ENCODE measurements around the gene ARHGAP23. TPM values are rescaled to one million over a fixed set of nuclear protein-coding genes. Genes with fewer than 3 reads are reported as not detected.
A peak's percentile ranks its signal among the peaks of the same experiment; 100 is the strongest.
"Not testable (repeated sequence)": the region's sequence is repeated elsewhere in the genome, so short reads cannot be mapped to it uniquely, and the experiment has no call there.

Gene ARHGAP23
- total and polyA plus RNA-seq, 4 donors = 18.3 to 91.7 (median 39.2) TPM

DNA sequence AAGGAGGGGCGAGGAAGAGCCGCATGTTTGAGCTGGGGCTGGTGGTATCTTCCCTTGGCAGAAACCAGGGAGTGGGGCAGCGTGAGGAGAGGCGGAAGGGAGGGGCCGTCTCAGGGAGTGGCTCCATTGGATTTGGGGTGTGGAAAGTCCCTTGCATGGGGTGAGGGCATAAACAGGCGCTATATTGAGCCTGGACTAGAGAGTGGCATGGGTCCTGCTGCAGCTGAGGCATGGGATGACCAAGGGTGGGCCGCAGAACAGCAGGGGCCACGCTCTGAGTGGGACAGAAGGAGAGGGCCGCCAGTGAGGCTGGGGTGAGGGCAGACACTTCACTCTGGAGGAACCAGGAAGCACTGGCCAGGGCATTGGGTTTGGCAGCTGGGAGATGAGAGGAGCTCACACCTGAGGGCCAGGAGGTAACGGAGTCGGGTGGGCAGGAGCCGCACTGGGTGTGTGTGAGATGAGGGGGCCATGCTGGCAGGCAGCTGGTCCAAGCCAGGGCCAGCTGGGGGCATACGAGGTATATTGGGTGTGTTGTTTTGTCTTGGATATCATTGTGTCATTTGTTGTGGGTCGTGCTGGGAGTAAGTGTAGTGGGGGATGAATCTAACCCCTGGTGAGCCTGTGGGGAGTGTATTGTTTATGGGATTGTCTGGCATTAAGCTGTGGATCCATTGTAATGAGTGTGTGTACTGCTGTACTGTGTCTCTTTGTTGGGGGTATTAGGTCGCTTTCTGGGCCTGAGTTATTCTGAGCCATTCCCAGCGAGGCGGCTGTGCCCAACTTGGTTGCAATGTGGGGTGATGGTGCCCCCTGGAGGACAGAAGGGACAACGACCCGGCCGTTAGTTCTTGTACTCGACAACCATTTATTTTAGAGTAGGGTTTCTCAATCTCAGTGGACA is 56.2 kb downstream of the ARHGAP23 start:
- DNase-seq = peak; percentile 74 to 86 (median 82)
- Histone ChIP-seq H3K27ac (ENCODE audit: low read depth in 1 of 2, low read length in 1 of 2) (peak overlapping the region in 1 of 2 donors; percentile 44), H3K36me3 (ENCODE audit: control insufficient read depth in 4 of 4, insufficient read depth in 4 of 4, low read length in 4 of 4) (peaks cover 0 to 17% (median 2%) of the 10 kb centered on the region in 4 donors)
- peak; percentile 69 for ATAC-seq (ENCODE audit: insufficient read depth, low FRiP score)
- not testable (repeated sequence) for H3K4me3 ChIP-seq; H3K9me3 ChIP-seq (ENCODE audit: control insufficient read depth in 4 of 4, insufficient read depth in 3 of 4, low read length in 3 of 4); H3K27me3 ChIP-seq (ENCODE audit: control insufficient read depth in 3 of 3, insufficient read depth in 3 of 3, low read length in 2 of 3); H3K4me1 ChIP-seq (ENCODE audit: control insufficient read depth in 5 of 5, insufficient read depth in 5 of 5, low read length in 5 of 5); H3K9ac ChIP-seq (ENCODE audit: insufficient read depth in 1 of 2, low read length in 2 of 2)
- TF ChIP-seq, protein P1, sequence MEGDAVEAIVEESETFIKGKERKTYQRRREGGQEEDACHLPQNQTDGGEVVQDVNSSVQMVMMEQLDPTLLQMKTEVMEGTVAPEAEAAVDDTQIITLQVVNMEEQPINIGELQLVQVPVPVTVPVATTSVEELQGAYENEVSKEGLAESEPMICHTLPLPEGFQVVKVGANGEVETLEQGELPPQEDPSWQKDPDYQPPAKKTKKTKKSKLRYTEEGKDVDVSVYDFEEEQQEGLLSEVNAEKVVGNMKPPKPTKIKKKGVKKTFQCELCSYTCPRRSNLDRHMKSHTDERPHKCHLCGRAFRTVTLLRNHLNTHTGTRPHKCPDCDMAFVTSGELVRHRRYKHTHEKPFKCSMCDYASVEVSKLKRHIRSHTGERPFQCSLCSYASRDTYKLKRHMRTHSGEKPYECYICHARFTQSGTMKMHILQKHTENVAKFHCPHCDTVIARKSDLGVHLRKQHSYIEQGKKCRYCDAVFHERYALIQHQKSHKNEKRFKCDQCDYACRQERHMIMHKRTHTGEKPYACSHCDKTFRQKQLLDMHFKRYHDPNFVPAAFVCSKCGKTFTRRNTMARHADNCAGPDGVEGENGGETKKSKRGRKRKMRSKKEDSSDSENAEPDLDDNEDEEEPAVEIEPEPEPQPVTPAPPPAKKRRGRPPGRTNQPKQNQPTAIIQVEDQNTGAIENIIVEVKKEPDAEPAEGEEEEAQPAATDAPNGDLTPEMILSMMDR (IDR thresholded peaks at IDR 0.05; ENCODE audit: control extremely low read depth, extremely low read depth) = peak; percentile 71
- 49 to 60% methylated on average over 21 of the region's 21 CpGs for WGBS, 2 donors

DNA sequence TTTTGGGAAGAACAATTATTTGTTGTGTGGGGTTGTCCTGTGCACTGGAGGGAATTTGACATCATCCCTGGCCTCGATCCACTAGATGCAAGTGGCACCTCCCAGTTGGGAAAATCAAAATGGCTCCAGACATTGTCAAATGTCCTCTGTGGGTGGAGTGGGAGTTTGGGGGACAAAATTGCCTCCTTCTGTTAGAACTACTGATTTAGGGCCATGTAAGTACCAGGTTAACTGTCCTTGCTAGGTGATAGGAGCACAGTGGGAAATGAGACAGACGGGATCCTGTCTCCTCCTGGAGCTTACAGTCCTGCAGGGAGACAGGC is 56.8 kb downstream of the ARHGAP23 start:
- peaks cover 0 to 3% (median 0%) of the 10 kb centered on the region in 5 donors for H3K4me1 ChIP-seq (ENCODE audit: control insufficient read depth in 5 of 5, insufficient read depth in 5 of 5, low read length in 5 of 5)
- no peak overlapping the region for H3K9ac ChIP-seq (ENCODE audit: insufficient read depth in 1 of 2, low read length in 2 of 2)
- no peaks in the 10 kb centered on the region for H3K27me3 ChIP-seq (ENCODE audit: control insufficient read depth in 3 of 3, insufficient read depth in 3 of 3, low read length in 2 of 3)
- TF ChIP-seq, protein P1 (IDR thresholded peaks at IDR 0.05; ENCODE audit: control extremely low read depth, extremely low read depth) = no peak
- H3K27ac ChIP-seq (ENCODE audit: low read depth in 1 of 2, low read length in 1 of 2) = no peak overlapping the region
- peaks cover 0 to 16% (median 2%) of the 10 kb centered on the region in 4 donors for H3K36me3 ChIP-seq (ENCODE audit: control insufficient read depth in 4 of 4, insufficient read depth in 4 of 4, low read length in 4 of 4)
- no peaks in the 10 kb centered on the region for H3K9me3 ChIP-seq (ENCODE audit: control insufficient read depth in 4 of 4, insufficient read depth in 3 of 4, low read length in 3 of 4)
- WGBS, 2 donors = 47 to 51% methylated on average over 2 of the region's 2 CpGs
- DNase-seq (no peak), ATAC-seq (ENCODE audit: insufficient read depth, low FRiP score) (no peak)
- H3K4me3 ChIP-seq = no peak overlapping the region

DNA sequence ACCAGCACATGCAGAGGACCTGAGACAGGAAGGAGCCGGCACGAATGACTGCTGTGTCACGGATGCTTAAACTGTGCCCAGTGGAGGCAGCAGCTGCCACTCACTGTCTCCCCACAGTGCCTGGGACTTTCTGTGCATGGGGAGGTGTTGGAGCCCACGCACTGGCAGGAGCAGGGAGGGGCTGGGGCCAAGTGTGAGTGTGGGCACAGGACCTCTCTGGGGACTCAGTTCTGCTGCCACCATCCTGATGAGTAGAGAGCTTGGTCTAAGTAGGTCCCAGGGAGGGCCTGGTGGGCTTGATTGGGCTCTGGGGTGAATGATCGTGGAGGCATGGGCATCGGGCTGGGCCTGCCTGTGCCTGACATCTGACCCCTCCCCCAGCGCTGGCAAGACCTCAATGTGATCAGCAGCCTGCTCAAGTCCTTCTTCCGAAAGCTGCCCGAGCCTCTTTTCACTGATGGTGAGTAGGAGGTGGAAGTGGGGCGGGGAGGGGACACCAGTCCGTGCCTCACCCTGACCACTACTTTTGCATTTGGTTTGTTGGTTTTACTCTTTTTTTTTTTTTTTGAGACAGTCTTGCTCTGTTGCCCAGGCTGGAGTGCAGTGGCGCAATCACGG is 57.5 kb downstream of the ARHGAP23 start:
- H3K4me3 ChIP-seq; H3K9ac ChIP-seq (ENCODE audit: insufficient read depth in 1 of 2, low read length in 2 of 2); H3K9me3 ChIP-seq (ENCODE audit: control insufficient read depth in 4 of 4, insufficient read depth in 3 of 4, low read length in 3 of 4); H3K27ac ChIP-seq (ENCODE audit: low read depth in 1 of 2, low read length in 1 of 2); H3K27me3 ChIP-seq (ENCODE audit: control insufficient read depth in 3 of 3, insufficient read depth in 3 of 3, low read length in 2 of 3); ATAC-seq (ENCODE audit: insufficient read depth, low FRiP score); H3K4me1 ChIP-seq (ENCODE audit: control insufficient read depth in 5 of 5, insufficient read depth in 5 of 5, low read length in 5 of 5); DNase-seq: not testable (repeated sequence)
- H3K36me3 ChIP-seq (ENCODE audit: control insufficient read depth in 4 of 4, insufficient read depth in 4 of 4, low read length in 4 of 4) = peaks cover 0 to 19% (median 2%) of the 10 kb centered on the region in 4 donors
- WGBS, 2 donors = 84 to 88% methylated on average over 13 of the region's 13 CpGs

DNA sequence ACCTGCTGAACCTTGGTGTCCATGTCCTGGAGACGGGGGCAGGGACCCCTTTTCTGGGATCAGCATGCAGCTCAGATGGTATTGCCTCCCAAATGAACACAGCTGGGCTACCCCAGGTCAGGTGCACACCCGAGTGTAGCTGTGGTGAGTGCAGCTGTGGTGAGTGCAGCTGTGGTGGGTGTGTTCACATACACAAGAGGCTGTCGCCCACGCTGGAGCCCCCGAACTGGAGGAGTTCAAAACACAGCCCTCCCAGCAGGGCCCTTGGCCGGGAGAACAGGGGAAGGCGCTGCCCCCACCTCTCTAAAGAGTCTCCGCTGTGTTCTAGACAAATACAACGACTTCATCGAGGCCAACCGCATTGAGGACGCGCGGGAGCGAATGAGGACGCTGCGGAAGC is 61.5 kb downstream of the ARHGAP23 start:
- H3K4me3 ChIP-seq; DNase-seq; ATAC-seq (ENCODE audit: insufficient read depth, low FRiP score); H3K27me3 ChIP-seq (ENCODE audit: control insufficient read depth in 3 of 3, insufficient read depth in 3 of 3, low read length in 2 of 3); H3K9ac ChIP-seq (ENCODE audit: insufficient read depth in 1 of 2, low read length in 2 of 2); H3K27ac ChIP-seq (ENCODE audit: low read depth in 1 of 2, low read length in 1 of 2); H3K4me1 ChIP-seq (ENCODE audit: control insufficient read depth in 5 of 5, insufficient read depth in 5 of 5, low read length in 5 of 5); H3K9me3 ChIP-seq (ENCODE audit: control insufficient read depth in 4 of 4, insufficient read depth in 3 of 4, low read length in 3 of 4): not testable (repeated sequence)
- H3K36me3 ChIP-seq (ENCODE audit: control insufficient read depth in 4 of 4, insufficient read depth in 4 of 4, low read length in 4 of 4) = peaks cover 5 to 23% (median 8%) of the 10 kb centered on the region in 4 donors
- 87 to 91% methylated on average over 17 of the region's 17 CpGs for WGBS, 2 donors

DNA sequence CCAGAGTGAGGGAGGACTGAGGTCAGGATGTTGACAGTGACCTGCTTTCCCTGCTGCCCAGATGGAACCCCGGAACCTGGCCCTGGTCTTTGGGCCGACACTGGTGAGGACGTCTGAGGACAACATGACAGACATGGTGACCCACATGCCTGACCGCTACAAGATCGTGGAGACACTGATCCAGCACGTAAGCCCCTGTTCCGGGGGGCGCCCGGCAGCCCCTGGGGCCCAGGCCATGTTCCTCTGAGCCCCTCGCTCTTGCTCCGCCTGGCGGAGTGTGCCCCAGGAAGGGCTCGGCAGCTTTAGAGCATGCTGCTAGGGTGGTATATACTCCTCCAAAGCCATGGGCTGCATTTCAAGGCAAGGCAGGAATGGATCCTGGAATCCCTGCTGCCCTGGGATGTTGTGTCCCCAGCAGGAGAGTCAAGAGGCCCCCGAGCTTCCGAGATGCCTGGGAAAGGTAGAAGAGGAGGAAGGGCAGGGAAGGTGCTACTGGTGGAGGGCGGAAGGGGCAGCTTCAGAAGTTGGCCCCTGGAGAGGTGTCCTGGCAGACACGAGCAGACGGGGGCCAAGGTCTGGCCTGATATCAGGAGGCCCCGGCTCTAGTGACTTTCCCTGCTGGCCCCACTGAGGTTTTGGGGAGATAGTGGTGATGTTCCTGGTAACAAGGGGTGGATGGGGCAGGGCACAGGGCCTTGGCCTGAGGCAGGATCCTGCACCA is 63.2 kb downstream of the ARHGAP23 start:
- H3K36me3 ChIP-seq (ENCODE audit: control insufficient read depth in 4 of 4, insufficient read depth in 4 of 4, low read length in 4 of 4) = peaks cover 5 to 22% (median 9%) of the 10 kb centered on the region in 4 donors

More for the DNA sequence above, 63.2 kb downstream of the ARHGAP23 start:
- not testable (repeated sequence) for H3K4me3 ChIP-seq; H3K4me1 ChIP-seq (ENCODE audit: control insufficient read depth in 5 of 5, insufficient read depth in 5 of 5, low read length in 5 of 5); DNase-seq; H3K27me3 ChIP-seq (ENCODE audit: control insufficient read depth in 3 of 3, insufficient read depth in 3 of 3, low read length in 2 of 3); ATAC-seq (ENCODE audit: insufficient read depth, low FRiP score); H3K9me3 ChIP-seq (ENCODE audit: control insufficient read depth in 4 of 4, insufficient read depth in 3 of 4, low read length in 3 of 4); H3K9ac ChIP-seq (ENCODE audit: insufficient read depth in 1 of 2, low read length in 2 of 2); H3K27ac ChIP-seq (ENCODE audit: low read depth in 1 of 2, low read length in 1 of 2)
- WGBS, 2 donors = 94 to 95% methylated on average over 19 of the region's 19 CpGs
